ENCODE measurements around the gene KIF20B.

GRCh38 chr10:89759531-89759930 is 58.1 kb downstream of the KIF20B start:
- no peak for TF ChIP-seq L3MBTL2 (conservative IDR thresholded peaks at IDR 0.05)
- no peak for TF ChIP-seq FOXM1 (IDR thresholded peaks at IDR 0.05; ENCODE audit: borderline replicate concordance)
- no peak for TF ChIP-seq SUZ12 (IDR thresholded peaks at IDR 0.05)
- no peak for TF ChIP-seq ZNF384 (IDR thresholded peaks at IDR 0.05)
- no peak for TF ChIP-seq HDGF (IDR thresholded peaks at IDR 0.05; ENCODE audit: borderline replicate concordance)
- TF ChIP-seq FOXA1 (IDR thresholded peaks at IDR 0.05), result no peak
- TF ChIP-seq SP1 (IDR thresholded peaks at IDR 0.05), result no peak
- no peak for TF ChIP-seq PKNOX1 (IDR thresholded peaks at IDR 0.05)
- no peak for TF ChIP-seq FOXK2 (IDR thresholded peaks at IDR 0.05)
- no peak for TF ChIP-seq ELF4 (IDR thresholded peaks at IDR 0.05)
- no peak for TF ChIP-seq BHLHE40 (IDR thresholded peaks at IDR 0.05; ENCODE audit: borderline replicate concordance)
- no peak for TF ChIP-seq TARDBP (IDR thresholded peaks at IDR 0.05)
- no peak for TF ChIP-seq CTBP1 (IDR thresholded peaks at IDR 0.05; ENCODE audit: borderline replicate concordance)
- no peak for TF ChIP-seq NFRKB (IDR thresholded peaks at IDR 0.05)
